HFFc6 (cell line): ENCODE measurements around the gene SST. TPM values are rescaled to one million over a fixed set of nuclear protein-coding genes. Genes with fewer than 3 reads are reported as not detected.

ENCODE experiments used
- DNase-seq: peaks from one replicate; pipeline ENCODE4 v3.0.0-alpha.2; 2018
- H3K27ac Mint-ChIP-seq: 2 replicates; pipeline ENCODE4 v1.8.0; 2020; ENCODE audit warnings: mild to moderate bottlenecking, mixed read lengths
- H3K27me3 Mint-ChIP-seq: 2 replicates; pipeline ENCODE4 v1.8.0; 2021; ENCODE audit warnings: mild to moderate bottlenecking, moderate library complexity, mixed read lengths; ENCODE audit not compliant: insufficient read depth
- H3K36me3 Mint-ChIP-seq: 2 replicates; pipeline ENCODE4 v1.8.0; 2021; ENCODE audit warnings: low read depth, mixed read lengths
- H3K4me1 Mint-ChIP-seq: 2 replicates; pipeline ENCODE4 v1.8.0; 2020; ENCODE audit warnings: low read depth, mixed read lengths
- H3K4me3 Mint-ChIP-seq: 2 replicates; pipeline ENCODE4 v1.8.0; 2020; ENCODE audit warnings: mild to moderate bottlenecking, moderate library complexity, mixed read lengths
- H3K9me3 Mint-ChIP-seq: 2 replicates; pipeline ENCODE4 v1.8.0; 2020; ENCODE audit warnings: mild to moderate bottlenecking, mixed read lengths
- CTCF ChIP-seq: fragments of 200-600 bp; sonication (generic); IDR thresholded peaks from 2 replicates; pipeline ENCODE4 v1.5.0; 2021; ENCODE audit warnings: antibody characterized with exemption, mild to moderate bottlenecking
- total RNA-seq, 6 experiments: library from RNA; stranded (reverse); fragmentation: NEBNext Ultra II Directional; extraction: Animal tissue kit (Norgen Biotek cat#: 25700); gene quantifications; 2 replicates in 1 of 6; 3 replicates in 5 of 6; pipeline ENCODE4 v1.2.3, GENCODE V29; 2021

The SST gene
- total RNA-seq, 6 experiments from 2014 or later, result not detected

GRCh38 chr3:187667526-187667925 lies 2.7 kb downstream of the SST start:
- H3K9me3 Mint-ChIP-seq, result no peaks in the 10 kb centered on the region
- H3K4me1 Mint-ChIP-seq, result peaks cover 3% of the 10 kb centered on the region
- H3K27me3 Mint-ChIP-seq, result peaks cover 15% of the 10 kb centered on the region
- TF ChIP-seq CTCF, result no peak
- no peak for DNase-seq
- H3K4me3 Mint-ChIP-seq, result no peak overlapping the region
- no peaks in the 10 kb centered on the region for H3K36me3 Mint-ChIP-seq
- H3K27ac Mint-ChIP-seq, result no peak overlapping the region

GRCh38 chr3:187665764-187666402 lies 4.3 kb downstream of the SST start:
- no peak for TF ChIP-seq CTCF
- no peak for DNase-seq
- Mint-ChIP-seq H3K27me3 (peaks cover 13% of the 10 kb centered on the region), H3K4me3 (no peak overlapping the region), H3K27ac (no peak overlapping the region), H3K36me3 (no peaks in the 10 kb centered on the region), H3K9me3 (no peaks in the 10 kb centered on the region), H3K4me1 (no peaks in the 10 kb centered on the region)

- H3K4me1 Mint-ChIP-seq, result no peaks in the 10 kb centered on the region
- H3K9me3 Mint-ChIP-seq, result no peaks in the 10 kb centered on the region
- H3K27me3 Mint-ChIP-seq, result peaks cover 13% of the 10 kb centered on the region
- no peak for DNase-seq
- no peak overlapping the region for H3K4me3 Mint-ChIP-seq
- H3K36me3 Mint-ChIP-seq, result no peaks in the 10 kb centered on the region
- no peak overlapping the region for H3K27ac Mint-ChIP-seq
- no peak for TF ChIP-seq CTCF
Observed at GRCh38 chr3:187665010-187665409, 5.2 kb downstream of the SST start.

DNA sequence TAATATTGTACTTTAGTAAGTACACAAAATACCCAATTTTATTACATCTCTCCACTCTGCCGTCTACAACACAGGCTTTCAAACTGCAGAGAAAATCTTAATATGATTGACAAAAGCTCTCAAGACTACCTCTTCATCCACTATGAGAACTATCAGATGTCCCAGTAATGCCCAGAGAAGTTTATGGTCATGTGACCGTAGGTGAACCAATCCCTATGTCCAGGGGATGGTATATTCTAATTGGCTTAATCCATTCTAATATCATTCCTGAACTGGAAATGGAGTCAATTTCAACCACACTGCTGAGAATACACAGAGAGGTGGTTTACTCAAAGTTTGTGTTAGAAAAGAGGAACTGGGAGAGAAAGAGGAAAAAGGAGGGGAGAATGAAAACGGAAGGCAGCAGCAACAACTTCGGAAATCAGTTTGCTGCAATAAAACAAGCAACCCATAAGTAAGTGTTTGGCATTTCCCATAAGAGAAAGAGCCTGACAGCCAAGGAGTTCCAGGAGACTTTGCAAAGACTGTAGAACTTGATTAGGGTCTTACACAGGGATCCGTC lies 7.3 kb downstream of the SST start:
- Mint-ChIP-seq H3K27me3 (peaks cover 3% of the 10 kb centered on the region; the same call in 1 of the 2 replicates), H3K4me1 (no peaks in the 10 kb centered on the region), H3K36me3 (no peaks in the 10 kb centered on the region), H3K9me3 (no peaks in the 10 kb centered on the region), H3K4me3 (no peak overlapping the region), H3K27ac (no peak overlapping the region)
- no peak for TF ChIP-seq CTCF
- no peak for DNase-seq

DNA sequence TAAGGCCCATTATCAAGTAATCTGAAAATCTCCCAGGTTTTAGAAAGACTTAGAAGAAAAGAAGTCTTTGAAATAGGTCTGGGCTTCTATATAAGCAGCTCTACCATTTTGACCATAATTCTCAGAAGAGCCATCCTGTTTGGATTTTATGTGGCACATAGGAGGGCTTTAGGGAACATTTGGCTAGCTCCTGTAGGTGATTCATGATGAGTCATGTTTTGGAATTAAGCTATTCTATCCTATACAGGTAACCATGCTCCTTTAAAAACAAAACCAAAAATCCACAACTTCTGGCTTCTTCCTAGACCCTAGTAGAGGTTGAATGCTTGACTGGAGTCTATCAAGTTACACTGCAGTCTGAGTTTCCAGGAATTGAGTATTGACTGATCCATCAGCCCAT lies 8.9 kb downstream of the SST start:
- no peaks in the 10 kb centered on the region for H3K36me3 Mint-ChIP-seq
- peaks cover 5% of the 10 kb centered on the region for H3K27me3 Mint-ChIP-seq
- H3K27ac Mint-ChIP-seq, result no peak overlapping the region
- H3K4me3 Mint-ChIP-seq, result no peak overlapping the region
- TF ChIP-seq CTCF, result no peak
- DNase-seq, result no peak
- no peaks in the 10 kb centered on the region for H3K9me3 Mint-ChIP-seq
- no peaks in the 10 kb centered on the region for H3K4me1 Mint-ChIP-seq
